Activated T-helper 2 cell treated with anti-CD3 and anti-CD28 coated beads, Interferon-gamma antibody, Interleukin-2, Interleukin-4, amounts not matched to agents 10 μg/mL and 5 μg/mL and 100 μg/mL, durations not matched to agents 14 hours and 24 hours and 36 hours (primary cell): ENCODE results near the gene AGGF1. TPM values are rescaled to one million over a fixed set of nuclear protein-coding genes. Genes with fewer than 3 reads are reported as not detected.

Experiments used
- DNase-seq: peaks from one replicate; pipeline ENCODE4 v3.0.0; 2021; ENCODE audit warnings: low spot score
- H3K27ac Mint-ChIP-seq: one replicate; pipeline ENCODE4 v1.8.0; 2021; ENCODE audit warnings: mixed read lengths
- H3K27me3 Mint-ChIP-seq: one replicate; pipeline ENCODE4 v1.8.0; 2021; ENCODE audit warnings: low read depth, mixed read lengths
- H3K36me3 Mint-ChIP-seq: one replicate; pipeline ENCODE4 v1.8.0; 2021; ENCODE audit warnings: low read depth, mixed read lengths
- H3K4me1 Mint-ChIP-seq: one replicate; pipeline ENCODE4 v1.8.0; 2021; ENCODE audit warnings: low read depth, mixed read lengths
- H3K4me3 Mint-ChIP-seq: one replicate; pipeline ENCODE4 v1.8.0; 2021; ENCODE audit warnings: low read depth, mild to moderate bottlenecking, moderate library complexity, mixed read lengths
- H3K9me3 Mint-ChIP-seq: one replicate; pipeline ENCODE4 v1.8.0; 2021; ENCODE audit warnings: mixed read lengths
- intact Hi-C: fragments of 100-400 bp; cut with micrococcal nuclease; formaldehyde crosslinking; loops from one replicate; pipeline ENCODE4 v1.15.1; 2023
- total RNA-seq: library from RNA; stranded (reverse); gene quantifications from 2 replicates; pipeline ENCODE4 v1.2.3, GENCODE V29; 2022

Gene AGGF1
- total RNA-seq, 1 donor from 2014 or later: 28.2 TPM

GRCh38 chr5:77032635-77033034 is 2.4 kb downstream of the AGGF1 start:
- DNase-seq: no peak
- H3K27ac Mint-ChIP-seq: no peak overlapping the region
- intact Hi-C loops: loop anchor here (5.0 to 10.0 kb wide), 3 partner anchors 45 to 628 kb away; partner anchors contain the start of gene IQGAP2
- peaks cover 61% of the 10 kb centered on the region for H3K36me3 Mint-ChIP-seq
- H3K27me3 Mint-ChIP-seq: no peaks in the 10 kb centered on the region
- peaks cover 26% of the 10 kb centered on the region for H3K9me3 Mint-ChIP-seq
- no peak overlapping the region for H3K4me3 Mint-ChIP-seq
- H3K4me1 Mint-ChIP-seq: peaks cover 22% of the 10 kb centered on the region

- no peak for DNase-seq
- intact Hi-C loops: loop anchor here (5.0 to 10.0 kb wide), 3 partner anchors 44 to 629 kb away; partner anchors contain the start of gene IQGAP2
- Mint-ChIP-seq H3K36me3 (peaks cover 62% of the 10 kb centered on the region), H3K4me1 (peaks cover 22% of the 10 kb centered on the region), H3K27me3 (no peaks in the 10 kb centered on the region), H3K27ac (no peak overlapping the region), H3K9me3 (peaks cover 19% of the 10 kb centered on the region), H3K4me3 (no peak overlapping the region)
These were observed 3.1 kb downstream of the AGGF1 start for GRCh38 chr5:77033338-77033737.

GRCh38 chr5:77035950-77036349 is 5.7 kb downstream of the AGGF1 start:
- H3K4me1 Mint-ChIP-seq: peaks cover 17% of the 10 kb centered on the region
- H3K9me3 Mint-ChIP-seq: no peaks in the 10 kb centered on the region
- intact Hi-C loops: loop anchor here (10.0 kb wide), 1 partner anchor 631 kb away; the partner anchor contains the start of gene IQGAP2
- DNase-seq: no peak
- no peak overlapping the region for H3K4me3 Mint-ChIP-seq
- no peak overlapping the region for H3K27ac Mint-ChIP-seq
- H3K27me3 Mint-ChIP-seq: no peaks in the 10 kb centered on the region
- H3K36me3 Mint-ChIP-seq: peaks cover 65% of the 10 kb centered on the region

- H3K4me1 Mint-ChIP-seq: peaks cover 15% of the 10 kb centered on the region
- H3K4me3 Mint-ChIP-seq: no peak overlapping the region
- peak overlapping the region; percentile 15 for H3K27ac Mint-ChIP-seq
- H3K9me3 Mint-ChIP-seq: no peaks in the 10 kb centered on the region
- H3K27me3 Mint-ChIP-seq: no peaks in the 10 kb centered on the region
- DNase-seq: no peak
- intact Hi-C loops: no loop called here
- peaks cover 57% of the 10 kb centered on the region for H3K36me3 Mint-ChIP-seq
These were observed 16.3 kb downstream of the AGGF1 start for GRCh38 chr5:77046416-77047073.

- Mint-ChIP-seq H3K4me3 (no peak overlapping the region), H3K4me1 (peaks cover 13% of the 10 kb centered on the region), H3K27ac (no peak overlapping the region), H3K27me3 (no peaks in the 10 kb centered on the region), H3K9me3 (no peaks in the 10 kb centered on the region), H3K36me3 (peaks cover 71% of the 10 kb centered on the region)
- DNase-seq: no peak
- intact Hi-C loops: no loop called here
These were observed 33.8 kb downstream of the AGGF1 start for GRCh38 chr5:77064040-77064439.

GRCh38 chr5:77065256-77065655 is 35.1 kb downstream of the AGGF1 start:
- DNase-seq: no peak
- no peak overlapping the region for H3K27ac Mint-ChIP-seq
- peaks cover 13% of the 10 kb centered on the region for H3K4me1 Mint-ChIP-seq
- peaks cover 70% of the 10 kb centered on the region for H3K36me3 Mint-ChIP-seq
- no peak overlapping the region for H3K4me3 Mint-ChIP-seq
- intact Hi-C loops: no loop called here
- H3K9me3 Mint-ChIP-seq: no peaks in the 10 kb centered on the region
- no peaks in the 10 kb centered on the region for H3K27me3 Mint-ChIP-seq

GRCh38 chr5:77066184-77066583 is 36.0 kb downstream of the AGGF1 start:
- Mint-ChIP-seq H3K27me3 (no peaks in the 10 kb centered on the region), H3K4me3 (no peak overlapping the region), H3K27ac (no peak overlapping the region), H3K4me1 (peaks cover 13% of the 10 kb centered on the region), H3K36me3 (peaks cover 70% of the 10 kb centered on the region), H3K9me3 (no peaks in the 10 kb centered on the region)
- intact Hi-C loops: no loop called here
- no peak for DNase-seq

- Mint-ChIP-seq H3K4me3 (no peak overlapping the region), H3K4me1 (peaks cover 13% of the 10 kb centered on the region), H3K36me3 (peaks cover 63% of the 10 kb centered on the region), H3K27me3 (no peaks in the 10 kb centered on the region), H3K27ac (no peak overlapping the region), H3K9me3 (no peaks in the 10 kb centered on the region)
- DNase-seq: no peak
- intact Hi-C loops: no loop called here
These were observed 36.7 kb downstream of the AGGF1 start for GRCh38 chr5:77066823-77067442.

GRCh38 chr5:77073667-77074066 is 43.5 kb downstream of the AGGF1 start:
- DNase-seq: no peak
- intact Hi-C loops: no loop called here
- no peaks in the 10 kb centered on the region for H3K9me3 Mint-ChIP-seq
- H3K27me3 Mint-ChIP-seq: no peaks in the 10 kb centered on the region
- peaks cover 18% of the 10 kb centered on the region for H3K36me3 Mint-ChIP-seq
- no peak overlapping the region for H3K4me3 Mint-ChIP-seq
- no peak overlapping the region for H3K27ac Mint-ChIP-seq
- peaks cover 5% of the 10 kb centered on the region for H3K4me1 Mint-ChIP-seq

GRCh38 chr5:77074745-77075144 is 44.5 kb downstream of the AGGF1 start:
- DNase-seq: no peak
- intact Hi-C loops: loop anchor here (5.0 kb wide), 1 partner anchor 42 kb away; the partner anchor contains the start of gene AGGF1
- H3K27ac Mint-ChIP-seq: no peak overlapping the region
- no peaks in the 10 kb centered on the region for H3K27me3 Mint-ChIP-seq
- no peak overlapping the region for H3K4me3 Mint-ChIP-seq
- H3K4me1 Mint-ChIP-seq: peaks cover 5% of the 10 kb centered on the region
- no peaks in the 10 kb centered on the region for H3K9me3 Mint-ChIP-seq
- peaks cover 9% of the 10 kb centered on the region for H3K36me3 Mint-ChIP-seq

GRCh38 chr5:77076961-77077828 is 47.0 kb downstream of the AGGF1 start:
- peak; percentile 47 for DNase-seq
- Mint-ChIP-seq H3K36me3 (no peaks in the 10 kb centered on the region), H3K27ac (no peak overlapping the region), H3K4me1 (peaks cover 5% of the 10 kb centered on the region), H3K27me3 (no peaks in the 10 kb centered on the region), H3K4me3 (peak overlapping the region; percentile 59), H3K9me3 (no peaks in the 10 kb centered on the region)
- intact Hi-C loops: loop anchor here (1.0 to 5.0 kb wide), 2 partner anchors 45 to 209 kb away; partner anchors contain the start of gene AGGF1

GRCh38 chr5:77077829-77078176 is 47.6 kb downstream of the AGGF1 start:
- DNase-seq: no peak
- Mint-ChIP-seq H3K9me3 (no peaks in the 10 kb centered on the region), H3K36me3 (no peaks in the 10 kb centered on the region), H3K27ac (no peak overlapping the region), H3K4me1 (peaks cover 5% of the 10 kb centered on the region), H3K4me3 (peak overlapping the region; percentile 55), H3K27me3 (no peaks in the 10 kb centered on the region)
- intact Hi-C loops: loop anchor here (1.0 to 5.0 kb wide), 2 partner anchors 46 to 210 kb away; partner anchors contain the start of gene AGGF1
